ENCODE results near the gene HLA-A. TPM values are rescaled to one million over a fixed set of nuclear protein-coding genes. Genes with fewer than 3 reads are reported as not detected.

HLA-A gene
- total and polyA plus RNA-seq, 2 of the 13 experiments (the other 11 are each of a cell fraction or from before 2014, with no cell fraction given) = 345 to 527 TPM

- TF ChIP-seq KDM6A (CRISPR knock-in tag; IDR thresholded peaks at IDR 0.05; ENCODE audit: low read depth) = no peak
- TF ChIP-seq NFYB (CRISPR knock-in tag; IDR thresholded peaks at IDR 0.05) = no peak
- TF ChIP-seq ZNF251 (CRISPR knock-in tag; IDR thresholded peaks at IDR 0.05) = no peak
- TF ChIP-seq ARID4A (CRISPR knock-in tag; IDR thresholded peaks at IDR 0.05; ENCODE audit: borderline replicate concordance) = peak; percentile 70; the same call in 1 of the 2 replicates
- no peak for TF ChIP-seq ZBTB2 (CRISPR knock-in tag; IDR thresholded peaks at IDR 0.05; ENCODE audit: low read depth)
- TF ChIP-seq ZNF501 (CRISPR knock-in tag; IDR thresholded peaks at IDR 0.05) = no peak
- TF ChIP-seq ZSCAN9 (CRISPR knock-in tag; IDR thresholded peaks at IDR 0.05; ENCODE audit: borderline replicate concordance) = no peak
- TF ChIP-seq GFI1 (CRISPR knock-in tag; IDR thresholded peaks at IDR 0.05; ENCODE audit: borderline replicate concordance) = no peak
- TF ChIP-seq SP2 (CRISPR knock-in tag; IDR thresholded peaks at IDR 0.05) = no peak; the same call in 1 of the 2 replicates
- no peak for TF ChIP-seq GLI4 (CRISPR knock-in tag; IDR thresholded peaks at IDR 0.05; ENCODE audit: borderline replicate concordance)
- no peak for TF ChIP-seq NR2F6 (IDR thresholded peaks at IDR 0.05)
- peak; percentile 8; the same call in 1 of the 2 replicates for TF ChIP-seq NR2F6 (CRISPR knock-in tag; IDR thresholded peaks at IDR 0.05)
- TF ChIP-seq HMG20A (CRISPR knock-in tag; IDR thresholded peaks at IDR 0.05; ENCODE audit: borderline replicate concordance) = no peak
- no peak for TF ChIP-seq ZNF788 (CRISPR knock-in tag; IDR thresholded peaks at IDR 0.05; ENCODE audit: borderline replicate concordance)
- TF ChIP-seq MAF1 (CRISPR knock-in tag; IDR thresholded peaks at IDR 0.05; ENCODE audit: borderline replicate concordance) = no peak
- no peak for TF ChIP-seq ATRX (CRISPR knock-in tag; IDR thresholded peaks at IDR 0.05; ENCODE audit: borderline replicate concordance)
- TF ChIP-seq TSC22D2 (CRISPR knock-in tag; IDR thresholded peaks at IDR 0.05; ENCODE audit: borderline replicate concordance) = no peak
- TF ChIP-seq ZC3H4 (CRISPR knock-in tag; IDR thresholded peaks at IDR 0.05; ENCODE audit: borderline replicate concordance) = no peak
- no peak for TF ChIP-seq ZNF678 (CRISPR knock-in tag; IDR thresholded peaks at IDR 0.05)
- TF ChIP-seq ZBTB38 (CRISPR knock-in tag; IDR thresholded peaks at IDR 0.05) = no peak; the same call in 1 of the 2 replicates
- no peak for TF ChIP-seq CAMTA2 (CRISPR knock-in tag; IDR thresholded peaks at IDR 0.05; ENCODE audit: borderline replicate concordance)
- no peak for TF ChIP-seq SMAD3 (CRISPR knock-in tag; IDR thresholded peaks at IDR 0.05)
- peak; percentile 30; the same call in 1 of the 2 replicates for TF ChIP-seq MYC (CRISPR knock-in tag; IDR thresholded peaks at IDR 0.05; ENCODE audit: borderline replicate concordance)
- TF ChIP-seq CHD2 (IDR thresholded peaks at IDR 0.05; ENCODE audit: low read depth, low read length) = no peak
- TF ChIP-seq ZNF841 (CRISPR knock-in tag; IDR thresholded peaks at IDR 0.05; ENCODE audit: borderline replicate concordance) = no peak
- TF ChIP-seq ZNF263 (CRISPR knock-in tag; IDR thresholded peaks at IDR 0.05) = no peak; the same call in 1 of the 2 replicates
- TF ChIP-seq SAFB2 (CRISPR knock-in tag; IDR thresholded peaks at IDR 0.05; ENCODE audit: borderline replicate concordance, low read depth) = no peak
These were observed 15.7 kb upstream of the HLA-A start (continued) for GRCh38 chr6:29926413-29927274.

Data from HepG2 (cell line).